Measurements from ENCODE around the gene SRGAP1. TPM values are rescaled to one million over a fixed set of nuclear protein-coding genes. Genes with fewer than 3 reads are reported as not detected.

The SRGAP1 gene
- total RNA-seq, 3 donors from 2014 or later (not counting 1 experiment from before 2014, with no cell fraction given): 0.10 to 0.49 (median 0.16) TPM

- H3K9me3 ChIP-seq (ENCODE audit: control insufficient read depth, insufficient read depth, low read length): no peaks in the 10 kb centered on the region
- H3K27me3 Mint-ChIP-seq (ENCODE audit: low read depth in 2 of 2): peaks cover 19 to 26% of the 10 kb centered on the region in 2 donors
- no peaks in the 10 kb centered on the region for H3K36me3 ChIP-seq (ENCODE audit: control insufficient read depth, insufficient read depth, low read length)
- H3K27ac ChIP-seq (ENCODE audit: low read length): no peak overlapping the region
- WGBS (ENCODE audit: insufficient coverage): 56% methylated on average over 4 of the region's 4 CpGs
- DNase-seq: peak in 1 of 2 donors; percentile 48
- intact Hi-C loops (cut with micrococcal nuclease): no loop called here
- no peaks in the 10 kb centered on the region for H3K4me1 ChIP-seq (ENCODE audit: control insufficient read depth, insufficient read depth, low read length)
- no peaks in the 10 kb centered on the region for H3K27me3 ChIP-seq (ENCODE audit: control insufficient read depth, insufficient read depth, low read length)
- ATAC-seq: peak in 1 of 3 donors; percentile 43
- no peaks in the 10 kb centered on the region for H3K36me3 Mint-ChIP-seq
- no peak overlapping the region for H3K4me3 Mint-ChIP-seq
- H3K4me3 ChIP-seq (ENCODE audit: low read length): no peak overlapping the region
- no peak overlapping the region for H3K27ac Mint-ChIP-seq
- TF ChIP-seq CTCF (IDR thresholded peaks at IDR 0.05): peak; percentile 41
- H3K4me1 Mint-ChIP-seq: peaks cover 9% of the 10 kb centered on the region in 2 donors
- no peaks in the 10 kb centered on the region for H3K9me3 Mint-ChIP-seq
These were observed 18.4 kb upstream of the SRGAP1 start for GRCh38 chr12:63826006-63826585.

DNA sequence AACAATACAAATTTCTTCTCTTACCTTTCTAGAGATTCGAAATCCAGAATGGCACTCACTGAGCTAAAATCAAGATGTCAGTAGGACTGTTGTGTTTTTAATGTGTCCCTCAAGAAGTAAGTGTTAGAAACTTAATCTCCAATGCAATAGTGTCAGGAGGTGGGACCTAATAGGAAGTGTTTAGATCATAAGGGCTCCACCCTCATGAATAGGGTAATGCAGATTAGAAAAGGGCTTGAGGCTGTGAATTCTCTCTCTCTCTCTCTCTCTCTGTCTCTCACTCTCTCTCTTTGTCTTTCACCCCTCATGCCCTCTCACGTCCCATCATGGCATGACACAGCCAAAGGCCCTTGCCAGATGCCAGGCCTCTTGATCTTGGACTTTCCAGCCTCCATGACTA lies 15.6 kb upstream of the SRGAP1 start:
- Histone ChIP-seq H3K27me3 (ENCODE audit: control insufficient read depth, insufficient read depth, low read length) (no peaks in the 10 kb centered on the region), H3K36me3 (ENCODE audit: control insufficient read depth, insufficient read depth, low read length) (no peaks in the 10 kb centered on the region), H3K9me3 (ENCODE audit: control insufficient read depth, insufficient read depth, low read length) (no peaks in the 10 kb centered on the region), H3K4me1 (ENCODE audit: control insufficient read depth, insufficient read depth, low read length) (no peaks in the 10 kb centered on the region), H3K27ac (ENCODE audit: low read length) (no peak overlapping the region), H3K4me3 (ENCODE audit: low read length) (no peak overlapping the region)
- ATAC-seq (no peak), DNase-seq (no peak)
- Mint-ChIP-seq H3K4me3 (no peak overlapping the region), H3K36me3 (no peaks in the 10 kb centered on the region), H3K27me3 (ENCODE audit: low read depth in 2 of 2) (peaks cover 11 to 26% of the 10 kb centered on the region in 2 donors), H3K9me3 (no peaks in the 10 kb centered on the region), H3K27ac (no peak overlapping the region), H3K4me1 (no peaks in the 10 kb centered on the region)
- 60% methylated on average over 1 of the region's 2 CpGs for WGBS (ENCODE audit: insufficient coverage)
- intact Hi-C loops (cut with micrococcal nuclease): no loop called here
- TF ChIP-seq CTCF (IDR thresholded peaks at IDR 0.05): no peak

- H3K4me3 Mint-ChIP-seq: no peak overlapping the region
These were observed 8.5 kb upstream of the SRGAP1 start for GRCh38 chr12:63836046-63836445.

More at GRCh38 chr12:63836046-63836445, 8.5 kb upstream of the SRGAP1 start:
- no peak for TF ChIP-seq CTCF (IDR thresholded peaks at IDR 0.05)
- Histone ChIP-seq H3K4me1 (ENCODE audit: control insufficient read depth, insufficient read depth, low read length) (no peaks in the 10 kb centered on the region), H3K27ac (ENCODE audit: low read length) (no peak overlapping the region), H3K27me3 (ENCODE audit: control insufficient read depth, insufficient read depth, low read length) (peaks cover 2% of the 10 kb centered on the region), H3K36me3 (ENCODE audit: control insufficient read depth, insufficient read depth, low read length) (no peaks in the 10 kb centered on the region), H3K9me3 (ENCODE audit: control insufficient read depth, insufficient read depth, low read length) (no peaks in the 10 kb centered on the region), H3K4me3 (ENCODE audit: low read length) (no peak overlapping the region)
- WGBS (ENCODE audit: insufficient coverage): 56% methylated on average over 1 of the region's 2 CpGs
- Mint-ChIP-seq H3K36me3 (no peaks in the 10 kb centered on the region), H3K27ac (no peak overlapping the region), H3K4me1 (no peaks in the 10 kb centered on the region), H3K9me3 (no peaks in the 10 kb centered on the region), H3K27me3 (ENCODE audit: low read depth in 2 of 2) (peaks cover 9 to 12% of the 10 kb centered on the region in 2 donors)
- intact Hi-C loops (cut with micrococcal nuclease): no loop called here
- no peak for DNase-seq
- ATAC-seq: no peak

Measured in natural killer cell (primary cell).